ENCODE results near the gene EEF1AKMT3.

DNA sequence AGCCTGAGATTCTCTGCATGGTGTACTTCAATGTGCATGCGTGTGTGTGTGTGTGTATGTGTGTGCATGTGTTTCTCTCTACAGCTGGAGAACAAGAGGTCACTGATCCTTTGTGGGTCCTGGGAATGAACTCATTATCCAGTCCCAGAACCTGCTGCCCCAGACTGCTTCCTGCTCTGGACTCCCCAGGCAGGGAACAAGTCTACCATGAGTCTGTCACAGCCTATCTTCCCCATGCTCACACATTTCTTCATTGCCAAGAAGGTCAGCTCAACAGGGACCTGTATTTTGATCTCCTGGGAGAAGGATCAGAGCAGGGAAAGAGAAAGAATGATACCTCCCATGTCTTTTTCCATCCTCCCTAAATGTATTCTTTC lies 31.0 kb upstream of the EEF1AKMT3 start:
- TF ChIP-seq BHLHE40 (IDR thresholded peaks at IDR 0.05; ENCODE audit: low read depth, low read length), result no peak
- TF ChIP-seq, protein P1, sequence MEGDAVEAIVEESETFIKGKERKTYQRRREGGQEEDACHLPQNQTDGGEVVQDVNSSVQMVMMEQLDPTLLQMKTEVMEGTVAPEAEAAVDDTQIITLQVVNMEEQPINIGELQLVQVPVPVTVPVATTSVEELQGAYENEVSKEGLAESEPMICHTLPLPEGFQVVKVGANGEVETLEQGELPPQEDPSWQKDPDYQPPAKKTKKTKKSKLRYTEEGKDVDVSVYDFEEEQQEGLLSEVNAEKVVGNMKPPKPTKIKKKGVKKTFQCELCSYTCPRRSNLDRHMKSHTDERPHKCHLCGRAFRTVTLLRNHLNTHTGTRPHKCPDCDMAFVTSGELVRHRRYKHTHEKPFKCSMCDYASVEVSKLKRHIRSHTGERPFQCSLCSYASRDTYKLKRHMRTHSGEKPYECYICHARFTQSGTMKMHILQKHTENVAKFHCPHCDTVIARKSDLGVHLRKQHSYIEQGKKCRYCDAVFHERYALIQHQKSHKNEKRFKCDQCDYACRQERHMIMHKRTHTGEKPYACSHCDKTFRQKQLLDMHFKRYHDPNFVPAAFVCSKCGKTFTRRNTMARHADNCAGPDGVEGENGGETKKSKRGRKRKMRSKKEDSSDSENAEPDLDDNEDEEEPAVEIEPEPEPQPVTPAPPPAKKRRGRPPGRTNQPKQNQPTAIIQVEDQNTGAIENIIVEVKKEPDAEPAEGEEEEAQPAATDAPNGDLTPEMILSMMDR (conservative IDR thresholded peaks at IDR 0.05; ENCODE audit: low read depth, low read length), result no peak
- TF ChIP-seq CEBPB (IDR thresholded peaks at IDR 0.05; ENCODE audit: low read depth, low read length), result no peak
- TF ChIP-seq, protein P2, sequence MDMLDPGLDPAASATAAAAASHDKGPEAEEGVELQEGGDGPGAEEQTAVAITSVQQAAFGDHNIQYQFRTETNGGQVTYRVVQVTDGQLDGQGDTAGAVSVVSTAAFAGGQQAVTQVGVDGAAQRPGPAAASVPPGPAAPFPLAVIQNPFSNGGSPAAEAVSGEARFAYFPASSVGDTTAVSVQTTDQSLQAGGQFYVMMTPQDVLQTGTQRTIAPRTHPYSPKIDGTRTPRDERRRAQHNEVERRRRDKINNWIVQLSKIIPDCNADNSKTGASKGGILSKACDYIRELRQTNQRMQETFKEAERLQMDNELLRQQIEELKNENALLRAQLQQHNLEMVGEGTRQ (IDR thresholded peaks at IDR 0.05; ENCODE audit: low read depth, low read length), result no peak
- TF ChIP-seq MXI1 (IDR thresholded peaks at IDR 0.05; ENCODE audit: borderline replicate concordance, low read depth, low read length), result no peak
- TF ChIP-seq RCOR1 (IDR thresholded peaks at IDR 0.05; ENCODE audit: insufficient replicate concordance, low read length), result no peak
